ENCODE data around the gene CRYL1. TPM values are rescaled to one million over a fixed set of nuclear protein-coding genes. Genes with fewer than 3 reads are reported as not detected.

The CRYL1 gene
- total and polyA plus RNA-seq, 2 of the 4 experiments (the other 2 are of a cell fraction): 11.7 to 16.4 TPM

DNA sequence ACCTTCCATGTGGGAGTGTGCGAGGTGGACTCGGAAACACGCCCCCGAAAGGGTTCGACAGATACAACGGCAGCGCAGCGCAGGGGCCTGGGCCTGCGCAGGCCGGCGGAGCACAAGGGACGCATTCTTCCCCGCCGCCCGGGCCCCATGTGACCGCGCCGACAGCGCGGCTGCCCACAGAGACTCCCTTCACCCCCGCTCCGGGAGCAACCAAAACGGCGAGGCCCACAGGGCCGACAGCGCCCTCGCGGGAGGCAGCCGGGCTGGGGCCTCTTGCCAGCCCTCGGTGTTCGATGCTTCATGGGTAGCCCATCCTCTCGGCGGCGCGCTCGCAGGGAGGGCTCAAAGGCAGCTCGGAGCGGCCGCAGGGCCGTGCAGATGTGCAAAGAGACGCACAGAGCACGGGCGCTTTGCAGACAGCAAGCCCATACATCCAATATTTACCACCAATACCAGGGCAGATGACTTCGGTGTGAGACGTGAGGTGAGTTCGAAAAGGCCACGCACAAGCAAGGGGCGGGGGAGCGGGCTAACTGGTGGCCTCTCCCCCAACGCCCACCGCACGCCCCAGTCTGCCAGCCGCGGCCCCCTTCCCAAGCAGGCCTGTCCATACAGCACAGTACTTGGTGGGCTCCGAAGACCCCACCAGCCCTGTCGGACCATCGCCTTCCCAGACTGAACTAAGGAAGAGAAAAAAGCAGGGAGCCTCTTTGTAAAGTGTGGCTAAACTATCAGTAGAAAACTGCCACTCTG, 89.9 kb downstream of the CRYL1 start:
- 50% methylated on average over 12 of the region's 57 CpGs; no CpG with 5 or more reads in 1 of the 2 experiments for WGBS, 2 experiments (ENCODE audit: extremely low coverage in 2 of 2, insufficient read length in 1 of 2)
- CTCF ChIA-PET: no interaction called here
- Histone ChIP-seq H3K79me1 (ENCODE audit: low read depth in 1 of 2, low read length in 2 of 2) (no peaks in the 10 kb centered on the region), H2BK5ac (ENCODE audit: low read depth, low read length, poor library complexity, severe bottlenecking) (no peak overlapping the region), H2AFZ (replicated peaks; ENCODE audit: low read length, poor library complexity) (peak overlapping the region; percentile 29), H3K9ac (ENCODE audit: low read depth, low read length) (no peak overlapping the region), H2BK20ac (ENCODE audit: low read depth, low read length) (no peak overlapping the region), H2BK120ac (ENCODE audit: low read depth, low read length) (no peak overlapping the region), H3K18ac (ENCODE audit: low read depth, low read length) (no peak overlapping the region), H4K5ac (ENCODE audit: low read depth, low read length) (no peak overlapping the region), H2BK15ac (ENCODE audit: low read depth, low read length) (no peak overlapping the region), H4K91ac (ENCODE audit: insufficient read depth, low read depth, low read length) (no peak overlapping the region), H2AK9ac (replicated peaks; ENCODE audit: low read depth, low read length, poor library complexity) (no peak overlapping the region), H3K23ac (ENCODE audit: low read depth, low read length) (no peak overlapping the region), H3K4me2 (ENCODE audit: low read depth, low read length) (no peak overlapping the region), H3K56ac (ENCODE audit: extremely low read depth, insufficient read depth, low read length) (no peak overlapping the region), H4K20me1 (ENCODE audit: insufficient read depth, low read length) (no peaks in the 10 kb centered on the region), H3K36me3 (ENCODE audit: control insufficient read depth, insufficient read depth, low read length) (no peaks in the 10 kb centered on the region), H3K4me1 (ENCODE audit: control insufficient read depth, insufficient read depth, low read length) (no peaks in the 10 kb centered on the region), H3K9me3 (ENCODE audit: control insufficient read depth, insufficient read depth, low read length) (no peaks in the 10 kb centered on the region), H3K4ac (ENCODE audit: low read depth, low read length) (no peak overlapping the region), H3K9me1 (ENCODE audit: insufficient read depth, low read length) (no peaks in the 10 kb centered on the region), H3K27me3 (ENCODE audit: control insufficient read depth, insufficient read depth, low read length) (no peaks in the 10 kb centered on the region; the same call in 1 of the 2 replicates), H4K8ac (ENCODE audit: low read depth in 2 of 2, low read length in 2 of 2) (no peak overlapping the region), H3K14ac (replicated peaks; ENCODE audit: low read depth, low read length) (no peak overlapping the region), H3K4me3 (ENCODE audit: insufficient read depth, low read depth, low read length) (no peak overlapping the region), H3K27ac (ENCODE audit: insufficient read depth, low read length) (no peak overlapping the region), H2AK5ac (ENCODE audit: low read depth, low read length) (no peak overlapping the region)
- in situ Hi-C loops (cut with MboI; ENCODE audit: low sequenced_read_pairs): no loop called here
- DNase-seq: no peak
- dilution Hi-C loops (cut with HindIII; ENCODE audit: low sequenced_read_pairs, unreplicated experiment): no loop called here
- no TSS peak for BruUV-seq (replicated peaks)
- ATAC-seq (ENCODE audit: low read depth): no peak
- TF ChIP-seq CHD1 (IDR thresholded peaks at IDR 0.05; ENCODE audit: low read depth, low read length): no peak
- TF ChIP-seq RCOR1 (IDR thresholded peaks at IDR 0.05; ENCODE audit: insufficient replicate concordance, low read length): no peak
- no peak for TF ChIP-seq RFX5 (IDR thresholded peaks at IDR 0.05; ENCODE audit: low read depth, low read length)
- TF ChIP-seq MXI1 (IDR thresholded peaks at IDR 0.05; ENCODE audit: borderline replicate concordance, low read depth, low read length): no peak
- no peak for TF ChIP-seq SMC3 (IDR thresholded peaks at IDR 0.05; ENCODE audit: low read depth, low read length)
- TF ChIP-seq FOS (IDR thresholded peaks at IDR 0.05; ENCODE audit: low read depth, low read length): no peak
- no peak for TF ChIP-seq MAFK (IDR thresholded peaks at IDR 0.05; ENCODE audit: low read depth, low read length)
- TF ChIP-seq, protein P1, sequence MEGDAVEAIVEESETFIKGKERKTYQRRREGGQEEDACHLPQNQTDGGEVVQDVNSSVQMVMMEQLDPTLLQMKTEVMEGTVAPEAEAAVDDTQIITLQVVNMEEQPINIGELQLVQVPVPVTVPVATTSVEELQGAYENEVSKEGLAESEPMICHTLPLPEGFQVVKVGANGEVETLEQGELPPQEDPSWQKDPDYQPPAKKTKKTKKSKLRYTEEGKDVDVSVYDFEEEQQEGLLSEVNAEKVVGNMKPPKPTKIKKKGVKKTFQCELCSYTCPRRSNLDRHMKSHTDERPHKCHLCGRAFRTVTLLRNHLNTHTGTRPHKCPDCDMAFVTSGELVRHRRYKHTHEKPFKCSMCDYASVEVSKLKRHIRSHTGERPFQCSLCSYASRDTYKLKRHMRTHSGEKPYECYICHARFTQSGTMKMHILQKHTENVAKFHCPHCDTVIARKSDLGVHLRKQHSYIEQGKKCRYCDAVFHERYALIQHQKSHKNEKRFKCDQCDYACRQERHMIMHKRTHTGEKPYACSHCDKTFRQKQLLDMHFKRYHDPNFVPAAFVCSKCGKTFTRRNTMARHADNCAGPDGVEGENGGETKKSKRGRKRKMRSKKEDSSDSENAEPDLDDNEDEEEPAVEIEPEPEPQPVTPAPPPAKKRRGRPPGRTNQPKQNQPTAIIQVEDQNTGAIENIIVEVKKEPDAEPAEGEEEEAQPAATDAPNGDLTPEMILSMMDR (conservative IDR thresholded peaks at IDR 0.05; ENCODE audit: low read depth, low read length): no peak
- TF ChIP-seq MAZ (IDR thresholded peaks at IDR 0.05; ENCODE audit: borderline replicate concordance, low read depth, low read length): no peak
- TF ChIP-seq POLR2A (IDR thresholded peaks at IDR 0.05; ENCODE audit: low read depth, low read length): no peak
- TF ChIP-seq, protein P2, sequence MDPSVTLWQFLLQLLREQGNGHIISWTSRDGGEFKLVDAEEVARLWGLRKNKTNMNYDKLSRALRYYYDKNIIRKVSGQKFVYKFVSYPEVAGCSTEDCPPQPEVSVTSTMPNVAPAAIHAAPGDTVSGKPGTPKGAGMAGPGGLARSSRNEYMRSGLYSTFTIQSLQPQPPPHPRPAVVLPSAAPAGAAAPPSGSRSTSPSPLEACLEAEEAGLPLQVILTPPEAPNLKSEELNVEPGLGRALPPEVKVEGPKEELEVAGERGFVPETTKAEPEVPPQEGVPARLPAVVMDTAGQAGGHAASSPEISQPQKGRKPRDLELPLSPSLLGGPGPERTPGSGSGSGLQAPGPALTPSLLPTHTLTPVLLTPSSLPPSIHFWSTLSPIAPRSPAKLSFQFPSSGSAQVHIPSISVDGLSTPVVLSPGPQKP (IDR thresholded peaks at IDR 0.05; ENCODE audit: borderline replicate concordance, low read depth, low read length): no peak
- POLR2A ChIA-PET (ENCODE audit: unreplicated experiment): no interaction called here
- intact Hi-C loops (cut with micrococcal nuclease): no loop called here
